PFSK-1 (cell line): ENCODE measurements around the gene MC2R.

Experiments
- FOXP2 ChIP-seq: optimal IDR thresholded peaks from 2 replicates; pipeline ENCODE3; 2011; ENCODE audit warnings: borderline replicate concordance, control low read depth, inconsistent platforms; ENCODE audit not compliant: insufficient read depth; ENCODE audit errors: extremely low read length, extremely low read depth
- POLR2AphosphoS5 ChIP-seq: IDR thresholded peaks from 2 replicates; pipeline ENCODE4 v1.6.1; 2012; ENCODE audit warnings: low read depth, mild to moderate bottlenecking, control low read depth, low read length, moderate library complexity
- REST ChIP-seq, 2 experiments: IDR thresholded peaks; 2 replicates each; pipeline versions ENCODE4 v1.6.1 to v1.8.0; 2011 to 2012; ENCODE audit warnings: low read depth in 2 of 2, low read length in 2 of 2, control low read depth in 1 of 2, inconsistent platforms in 1 of 2, mild to moderate bottlenecking in 1 of 2, moderate library complexity in 1 of 2; ENCODE audit not compliant: insufficient read depth in 1 of 2
- SIN3A ChIP-seq: IDR thresholded peaks from 2 replicates; pipeline ENCODE4 v1.6.1; 2012; ENCODE audit warnings: mild to moderate bottlenecking, low read length, moderate library complexity, borderline replicate concordance; ENCODE audit not compliant: insufficient read depth
- TAF1 ChIP-seq: IDR thresholded peaks from 2 replicates; pipeline ENCODE4 v1.6.1; 2012; ENCODE audit warnings: low read length, control low read depth, borderline replicate concordance; ENCODE audit not compliant: insufficient read depth

- TF ChIP-seq POLR2AphosphoS5 (no peak), TAF1 (no peak), SIN3A (no peak), REST (IDR thresholded peaks at IDR 0.05; ENCODE audit: insufficient read depth in 1 of 2, low read depth in 2 of 2, low read length in 2 of 2) (no peak), FOXP2 (no peak)
Observed at GRCh38 chr18:13889671-13890070, 25.7 kb downstream of the MC2R start.
